Measurements from ENCODE around the gene SLC14A1. TPM values are rescaled to one million over a fixed set of nuclear protein-coding genes. Genes with fewer than 3 reads are reported as not detected.

The SLC14A1 gene
- polyA plus RNA-seq, 1 experiment: 0.77 TPM

DNA sequence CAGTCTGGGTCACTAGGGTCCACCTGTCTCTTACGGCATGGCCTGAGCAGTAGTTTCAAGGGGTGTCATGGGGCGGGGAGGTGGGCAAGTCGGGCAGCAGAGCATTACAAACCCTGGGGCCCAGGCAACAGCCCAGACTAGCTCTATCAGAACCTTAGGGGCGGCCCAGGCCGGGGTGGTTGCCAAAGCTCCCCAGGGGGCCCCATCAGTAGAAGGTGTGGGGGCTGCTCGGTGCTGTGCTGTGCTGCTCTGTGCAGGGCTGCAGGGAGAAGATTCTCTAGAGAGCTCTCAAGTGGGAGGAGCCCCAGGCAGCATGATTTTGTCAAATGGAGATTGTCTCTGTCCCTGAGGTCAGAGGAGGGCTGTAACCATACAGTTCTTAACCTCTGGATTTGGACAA, 36.4 kb upstream of the SLC14A1 start:
- ChIA-PET CTCF (interaction anchor here (0.9 to 7.4 kb wide), 8 partner anchors 24 to 386 kb away, joined by 3 to 95 read pairs (median 6); no protein-coding TSS in a partner anchor), POLR2A (interaction anchor here (0.5 kb wide), 1 partner anchor 115 kb away, joined by 3 read pairs; no protein-coding TSS in a partner anchor)
- TF ChIP-seq, protein P1, sequence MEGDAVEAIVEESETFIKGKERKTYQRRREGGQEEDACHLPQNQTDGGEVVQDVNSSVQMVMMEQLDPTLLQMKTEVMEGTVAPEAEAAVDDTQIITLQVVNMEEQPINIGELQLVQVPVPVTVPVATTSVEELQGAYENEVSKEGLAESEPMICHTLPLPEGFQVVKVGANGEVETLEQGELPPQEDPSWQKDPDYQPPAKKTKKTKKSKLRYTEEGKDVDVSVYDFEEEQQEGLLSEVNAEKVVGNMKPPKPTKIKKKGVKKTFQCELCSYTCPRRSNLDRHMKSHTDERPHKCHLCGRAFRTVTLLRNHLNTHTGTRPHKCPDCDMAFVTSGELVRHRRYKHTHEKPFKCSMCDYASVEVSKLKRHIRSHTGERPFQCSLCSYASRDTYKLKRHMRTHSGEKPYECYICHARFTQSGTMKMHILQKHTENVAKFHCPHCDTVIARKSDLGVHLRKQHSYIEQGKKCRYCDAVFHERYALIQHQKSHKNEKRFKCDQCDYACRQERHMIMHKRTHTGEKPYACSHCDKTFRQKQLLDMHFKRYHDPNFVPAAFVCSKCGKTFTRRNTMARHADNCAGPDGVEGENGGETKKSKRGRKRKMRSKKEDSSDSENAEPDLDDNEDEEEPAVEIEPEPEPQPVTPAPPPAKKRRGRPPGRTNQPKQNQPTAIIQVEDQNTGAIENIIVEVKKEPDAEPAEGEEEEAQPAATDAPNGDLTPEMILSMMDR (IDR thresholded peaks at IDR 0.05; ENCODE audit: insufficient read depth, low read depth, low read length): no peak
- Histone ChIP-seq H3K27me3 (ENCODE audit: control insufficient read depth, insufficient read depth, low read length) (no peaks in the 10 kb centered on the region), H3K4me3 (ENCODE audit: low read depth, low read length) (no peak overlapping the region), H3K36me3 (ENCODE audit: control insufficient read depth, insufficient read depth, low read length) (no peaks in the 10 kb centered on the region)
- no peak for DNase-seq (ENCODE audit: low read depth)

DNA sequence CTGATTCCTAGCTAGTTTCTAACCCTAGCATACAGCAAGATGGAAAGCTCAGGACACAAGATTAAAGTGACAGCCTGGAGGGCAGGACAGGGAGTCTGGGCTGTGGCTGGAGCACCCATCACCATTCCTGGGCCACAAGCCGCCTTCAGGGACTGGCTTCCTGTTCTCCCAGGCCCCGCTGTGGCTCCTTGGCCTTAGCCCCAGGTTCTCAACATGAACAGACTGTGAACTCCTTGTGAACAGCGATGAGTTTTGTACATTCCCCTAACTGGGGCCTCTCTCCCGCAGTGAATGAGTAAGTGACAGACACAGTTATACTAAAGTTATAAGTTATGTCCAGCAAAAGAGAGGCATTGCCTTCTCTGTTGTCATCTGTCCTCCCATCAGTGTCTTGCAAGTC, 35.9 kb upstream of the SLC14A1 start:
- H3K4me3 ChIP-seq (ENCODE audit: low read depth, low read length): no peak overlapping the region
- TF ChIP-seq, protein P1 (IDR thresholded peaks at IDR 0.05; ENCODE audit: insufficient read depth, low read depth, low read length): no peak
- H3K36me3 ChIP-seq (ENCODE audit: control insufficient read depth, insufficient read depth, low read length): no peaks in the 10 kb centered on the region
- H3K27me3 ChIP-seq (ENCODE audit: control insufficient read depth, insufficient read depth, low read length): no peaks in the 10 kb centered on the region
- ChIA-PET CTCF (interaction anchor here (0.9 to 7.4 kb wide), 12 partner anchors 24 to 386 kb away, joined by 3 to 95 read pairs (median 4); partner anchors contain the start of genes PSTPIP2 and SLC14A1), POLR2A (no interaction called here)
- no peak for DNase-seq (ENCODE audit: low read depth)

DNA sequence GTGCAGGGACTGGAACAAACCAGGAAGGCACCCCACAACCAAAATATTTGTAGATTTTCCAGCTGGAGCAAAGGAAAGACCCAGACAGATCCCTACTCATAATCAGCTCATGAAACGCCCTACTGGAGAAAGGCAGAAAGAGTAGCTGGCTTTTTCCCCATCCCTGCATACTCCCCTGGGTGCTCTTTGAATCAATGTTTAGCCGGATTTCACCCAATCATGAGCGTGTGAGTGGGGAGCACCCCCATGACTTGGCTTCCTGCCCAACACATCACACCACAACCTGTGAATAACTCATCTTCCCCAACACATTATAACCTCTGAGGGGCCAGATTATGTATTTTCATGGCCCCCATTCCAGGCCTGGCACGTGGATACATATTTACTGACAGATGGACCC, 35.1 kb upstream of the SLC14A1 start:
- no peak for DNase-seq (ENCODE audit: low read depth)
- no peaks in the 10 kb centered on the region for H3K27me3 ChIP-seq (ENCODE audit: control insufficient read depth, insufficient read depth, low read length)
- TF ChIP-seq, protein P1 (IDR thresholded peaks at IDR 0.05; ENCODE audit: insufficient read depth, low read depth, low read length): no peak
- H3K36me3 ChIP-seq (ENCODE audit: control insufficient read depth, insufficient read depth, low read length): no peaks in the 10 kb centered on the region
- ChIA-PET POLR2A (no interaction called here), CTCF (interaction anchor here (1.1 to 7.4 kb wide), 10 partner anchors 25 to 383 kb away, joined by 3 to 95 read pairs (median 4); partner anchors contain the start of genes PSTPIP2 and SLC14A1)
- no peak overlapping the region for H3K4me3 ChIP-seq (ENCODE audit: low read depth, low read length)

DNA sequence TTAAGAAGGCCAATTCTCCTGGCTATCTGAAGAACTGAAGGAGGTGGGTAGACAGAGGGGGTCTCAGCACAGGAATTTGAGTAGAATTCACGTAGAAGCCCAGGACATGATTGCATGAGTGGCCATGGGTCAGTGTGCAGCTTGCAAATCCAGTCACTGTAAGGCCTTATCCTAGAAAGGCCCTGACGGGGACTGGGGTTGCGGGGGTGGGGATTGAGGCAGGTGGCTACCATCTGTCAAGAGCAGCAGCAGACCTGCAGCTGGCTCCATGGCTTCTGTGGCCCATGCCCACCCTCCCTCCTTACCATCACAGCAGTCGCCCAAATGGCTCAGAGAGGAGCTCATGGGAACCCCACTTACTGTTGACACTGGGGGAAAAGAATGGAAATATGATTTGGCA, 34.6 kb upstream of the SLC14A1 start:
- Histone ChIP-seq H3K36me3 (ENCODE audit: control insufficient read depth, insufficient read depth, low read length) (no peaks in the 10 kb centered on the region), H3K4me3 (ENCODE audit: low read depth, low read length) (no peak overlapping the region), H3K27me3 (ENCODE audit: control insufficient read depth, insufficient read depth, low read length) (no peaks in the 10 kb centered on the region)
- TF ChIP-seq, protein P1 (IDR thresholded peaks at IDR 0.05; ENCODE audit: insufficient read depth, low read depth, low read length): no peak
- POLR2A ChIA-PET: no interaction called here
- CTCF ChIA-PET: interaction anchor here (0.7 to 7.4 kb wide), 10 partner anchors 25 to 382 kb away, joined by 3 to 95 read pairs (median 4); partner anchors contain the start of genes PSTPIP2 and SLC14A1
- no peak for DNase-seq (ENCODE audit: low read depth)

DNA sequence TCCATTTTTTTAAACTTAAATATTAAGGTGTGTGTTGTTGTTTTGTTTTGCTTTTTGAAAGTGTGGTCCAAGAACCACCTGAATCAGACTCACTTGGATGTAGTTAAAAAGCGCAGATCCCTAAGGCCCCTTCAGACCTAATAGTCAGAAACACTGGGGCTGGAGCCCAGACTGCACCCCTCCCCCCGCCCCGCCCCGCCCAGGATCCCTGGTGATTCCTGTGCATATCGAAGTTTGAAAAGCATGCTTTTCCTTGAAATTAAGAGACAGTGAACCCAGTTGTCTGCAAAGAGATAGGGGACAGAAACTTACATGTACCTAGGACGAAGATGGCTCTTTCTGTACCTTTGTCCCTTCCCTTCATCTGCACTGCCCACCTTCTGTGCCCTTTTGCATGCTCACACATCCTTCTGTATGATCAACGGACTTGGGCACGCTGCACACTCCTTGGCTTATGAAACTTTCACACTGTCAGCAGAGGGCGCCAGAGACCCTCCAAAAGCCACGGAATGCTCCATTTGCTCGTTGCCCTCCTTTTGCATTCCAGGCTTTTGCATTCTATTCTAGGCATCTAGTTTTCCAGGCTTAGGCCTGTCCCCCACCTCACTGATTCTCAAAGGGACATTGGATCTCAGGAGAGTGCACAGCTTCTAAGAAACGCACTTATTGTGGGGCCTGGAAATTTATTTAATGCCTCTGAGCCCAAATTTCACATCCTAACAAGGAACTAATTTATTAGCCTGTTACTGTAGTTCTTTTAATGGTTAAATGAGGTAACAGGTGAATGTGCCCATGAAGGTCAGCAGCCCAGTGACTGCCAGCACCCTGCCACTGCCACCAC, 32.8 kb upstream of the SLC14A1 start:
- Histone ChIP-seq H3K36me3 (ENCODE audit: control insufficient read depth, insufficient read depth, low read length) (no peaks in the 10 kb centered on the region), H3K27me3 (ENCODE audit: control insufficient read depth, insufficient read depth, low read length) (no peaks in the 10 kb centered on the region), H3K4me3 (ENCODE audit: low read depth, low read length) (no peak overlapping the region)
- CTCF ChIA-PET: interaction anchor here (0.6 to 7.4 kb wide), 15 partner anchors 10 to 219 kb away, joined by 3 to 95 read pairs (median 3); no protein-coding TSS in a partner anchor
- no peak for DNase-seq (ENCODE audit: low read depth)
- TF ChIP-seq, protein P1 (IDR thresholded peaks at IDR 0.05; ENCODE audit: insufficient read depth, low read depth, low read length): peak; percentile 85
- POLR2A ChIA-PET: no interaction called here

All from BJ (cell line).